NCI-H2171 (cell line): ENCODE results near the gene DNAJC21.
"Not testable (repeated sequence)": the region's sequence is repeated elsewhere in the genome, so short reads cannot be mapped to it uniquely, and the experiment has no call there.

ENCODE experiments used
- DNase-seq: peaks from one replicate; lab custom pipeline; 2025; lab: John Stamatoyannopoulos, UW

The DNAJC21 gene

DNA sequence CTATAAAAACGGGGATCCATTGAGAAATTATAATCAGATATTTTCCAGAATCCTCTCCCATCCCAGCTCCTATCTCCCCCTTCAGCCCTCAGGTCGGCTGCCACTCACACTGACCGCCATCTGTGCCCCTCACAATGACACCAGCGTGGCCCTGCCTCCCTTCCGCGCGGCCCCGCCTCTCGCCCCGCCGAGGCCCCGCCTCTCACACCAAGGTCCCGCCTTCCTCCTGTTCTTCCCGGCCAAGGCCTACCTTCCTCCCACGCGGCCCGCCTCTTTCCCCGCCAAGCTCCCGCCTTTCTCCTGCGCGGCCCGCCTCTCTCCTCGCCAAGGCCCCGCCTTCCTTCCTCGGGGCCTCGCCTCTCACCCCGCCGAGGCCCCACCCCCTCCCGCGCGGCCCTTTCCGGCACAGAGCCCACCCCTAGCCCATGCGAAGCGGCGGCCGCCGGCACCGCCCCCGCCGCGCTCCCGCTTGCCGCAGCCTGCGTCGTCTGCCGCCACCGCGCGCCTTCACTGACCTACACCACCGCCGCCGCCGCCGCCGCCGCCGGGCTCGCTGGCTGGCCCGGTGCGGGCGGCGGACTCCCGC lies at the start of gene DNAJC21:
Gene DNAJC21, plus strand, starts transcription at position 426 of the 586 bp plus-strand sequence. CDS start 261 bp downstream, outside the sequence.
- DNase-seq = peak; percentile 99

DNA sequence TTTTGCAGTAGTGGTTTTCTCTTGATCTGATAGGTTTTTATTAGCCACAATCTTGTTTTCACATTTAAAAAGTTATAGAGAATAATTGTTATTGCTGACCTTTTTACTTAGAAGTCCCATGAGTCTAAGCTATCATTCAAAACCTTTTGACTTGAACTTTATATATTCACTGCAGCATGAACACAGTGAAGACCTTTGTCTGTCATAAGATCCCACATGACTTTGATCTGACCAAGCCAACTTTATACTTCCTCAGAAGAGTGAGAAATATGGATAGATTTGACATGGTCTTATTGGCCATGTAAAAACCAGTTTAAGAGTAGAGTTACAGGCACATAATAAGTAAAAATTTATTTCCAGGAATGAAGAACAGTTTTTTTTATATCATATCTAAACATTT lies 48.1 kb upstream of the DNAJC21 start:
- no peak for DNase-seq

DNA sequence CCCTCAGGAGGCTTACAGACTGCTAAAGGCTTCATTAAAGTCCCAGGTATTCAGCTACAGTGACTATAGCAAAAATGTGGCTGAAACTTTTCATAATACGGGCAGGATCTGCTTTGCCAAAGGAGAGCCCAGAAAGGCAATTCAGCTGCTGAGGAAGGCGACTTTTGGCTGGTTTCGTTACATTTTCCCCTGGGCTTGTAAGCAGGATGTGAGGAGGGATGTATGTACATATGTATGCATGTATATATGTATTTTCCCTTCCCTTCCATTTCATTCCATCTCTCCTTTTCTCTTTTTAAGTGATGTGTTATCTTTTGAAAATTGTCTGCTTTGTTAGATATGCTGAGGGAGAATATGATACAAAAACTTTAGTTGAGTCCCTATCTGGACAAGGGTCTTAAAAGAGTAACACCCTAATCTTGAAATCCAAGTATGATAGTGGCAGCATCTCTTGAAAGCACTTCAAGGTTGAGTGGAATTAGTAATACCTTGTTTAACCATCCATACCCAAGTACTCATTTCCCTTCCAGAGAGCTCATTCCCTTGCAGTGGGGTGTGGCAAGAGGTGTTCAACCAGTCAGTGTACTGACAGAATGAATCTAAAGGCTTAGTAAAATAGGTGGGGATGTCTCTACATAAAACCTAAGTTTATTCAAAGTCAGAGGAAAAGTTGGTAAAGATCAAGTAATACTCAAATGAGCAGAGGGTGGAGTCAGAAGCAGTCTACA lies 42.8 kb upstream of the DNAJC21 start:
- DNase-seq = no peak

- DNase-seq = no peak
These were observed 40.0 kb upstream of the DNAJC21 start for GRCh38 chr5:34889394-34889793.

DNA sequence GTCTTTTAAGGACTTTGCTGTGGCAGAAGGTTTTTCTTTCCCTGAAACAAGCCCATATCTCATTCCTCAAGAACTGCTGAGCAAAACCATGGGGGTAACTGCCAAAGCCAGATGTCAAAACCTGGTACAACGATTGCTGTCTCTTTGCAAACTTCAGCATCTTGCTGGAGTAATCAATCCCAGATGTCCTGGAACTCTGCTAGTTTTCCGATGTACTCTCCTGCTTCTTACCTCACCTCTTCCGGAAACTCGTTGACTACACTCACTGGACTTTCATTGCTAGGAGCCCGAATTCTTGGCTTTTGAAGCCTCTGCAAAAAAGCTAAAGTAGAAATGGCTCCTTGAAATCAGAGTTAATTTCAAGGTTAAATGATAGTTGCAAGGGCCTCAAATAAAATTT lies 37.4 kb upstream of the DNAJC21 start:
- no peak for DNase-seq

GRCh38 chr5:34892414-34892813 lies 36.9 kb upstream of the DNAJC21 start:
- DNase-seq = no peak

GRCh38 chr5:34894716-34895115 lies 34.6 kb upstream of the DNAJC21 start:
- no peak for DNase-seq

- DNase-seq = no peak
These were observed 33.5 kb upstream of the DNAJC21 start for GRCh38 chr5:34895641-34896419.

GRCh38 chr5:34897646-34898045 lies 31.7 kb upstream of the DNAJC21 start:
- DNase-seq = no peak

GRCh38 chr5:34898258-34898895 lies 31.0 kb upstream of the DNAJC21 start:
- peak; percentile 68 for DNase-seq

DNA sequence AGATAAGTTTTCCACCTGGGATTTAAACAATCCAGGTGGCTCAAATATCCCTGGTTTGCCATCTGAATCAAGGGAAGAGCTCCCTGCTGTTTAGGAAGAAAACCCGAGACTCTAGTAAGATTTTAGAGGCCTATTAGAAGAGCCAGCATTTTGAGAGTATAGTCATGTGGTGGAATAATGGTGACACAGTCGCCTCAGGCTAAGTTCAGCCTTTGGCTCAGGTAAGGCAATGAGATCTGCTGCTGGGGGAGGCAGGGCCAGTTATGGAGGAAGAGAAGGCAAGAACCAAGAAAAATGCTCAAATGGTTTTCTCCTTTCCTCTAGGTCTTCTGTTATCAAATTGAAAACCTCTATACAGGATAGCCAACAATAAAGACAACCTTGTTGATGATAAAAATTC lies 30.3 kb upstream of the DNAJC21 start:
- DNase-seq = no peak

DNA sequence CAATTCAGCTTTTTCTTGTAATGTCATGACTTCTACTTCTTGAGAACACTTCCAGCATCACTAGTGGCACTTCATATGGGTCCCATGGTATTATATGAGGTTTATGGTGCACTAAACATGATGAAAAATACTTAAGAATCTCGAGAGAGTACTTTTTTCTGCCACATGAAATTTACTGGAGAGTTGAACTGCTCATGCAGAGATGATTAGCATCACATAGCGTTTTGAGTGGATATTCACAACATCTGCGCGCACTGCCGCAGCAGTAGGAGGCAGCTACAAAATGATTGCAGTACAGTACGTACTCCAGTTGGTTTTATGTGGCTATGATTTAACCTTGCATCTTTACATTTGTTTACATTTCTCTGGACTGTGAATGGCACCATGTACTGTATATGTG lies 28.7 kb upstream of the DNAJC21 start:
- no peak for DNase-seq

- no peak for DNase-seq
These were observed 26.1 kb upstream of the DNAJC21 start for GRCh38 chr5:34903260-34903659.

DNA sequence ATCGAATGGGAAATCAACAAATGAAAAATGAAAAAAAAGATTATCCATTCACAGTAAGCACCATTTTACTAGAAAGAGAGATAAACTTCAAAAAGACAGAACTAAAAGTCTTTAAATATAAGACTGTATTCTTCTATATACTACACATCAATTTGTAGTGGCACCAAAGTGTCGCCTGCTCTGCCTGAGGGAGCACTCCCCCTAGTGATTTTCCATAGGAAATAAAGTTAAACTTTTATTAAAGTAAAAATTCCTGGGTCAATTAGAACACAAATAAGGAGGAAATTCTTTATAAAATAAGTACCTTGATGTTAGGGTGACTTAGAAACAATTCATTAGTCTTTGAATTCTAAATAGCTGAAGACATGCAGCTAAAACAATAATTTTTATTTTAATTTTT lies 23.8 kb upstream of the DNAJC21 start:
- no peak for DNase-seq

GRCh38 chr5:34913072-34913471 lies 16.3 kb upstream of the DNAJC21 start:
- no peak for DNase-seq

- no peak for DNase-seq
These were observed 14.7 kb upstream of the DNAJC21 start for GRCh38 chr5:34914671-34915138.

DNA sequence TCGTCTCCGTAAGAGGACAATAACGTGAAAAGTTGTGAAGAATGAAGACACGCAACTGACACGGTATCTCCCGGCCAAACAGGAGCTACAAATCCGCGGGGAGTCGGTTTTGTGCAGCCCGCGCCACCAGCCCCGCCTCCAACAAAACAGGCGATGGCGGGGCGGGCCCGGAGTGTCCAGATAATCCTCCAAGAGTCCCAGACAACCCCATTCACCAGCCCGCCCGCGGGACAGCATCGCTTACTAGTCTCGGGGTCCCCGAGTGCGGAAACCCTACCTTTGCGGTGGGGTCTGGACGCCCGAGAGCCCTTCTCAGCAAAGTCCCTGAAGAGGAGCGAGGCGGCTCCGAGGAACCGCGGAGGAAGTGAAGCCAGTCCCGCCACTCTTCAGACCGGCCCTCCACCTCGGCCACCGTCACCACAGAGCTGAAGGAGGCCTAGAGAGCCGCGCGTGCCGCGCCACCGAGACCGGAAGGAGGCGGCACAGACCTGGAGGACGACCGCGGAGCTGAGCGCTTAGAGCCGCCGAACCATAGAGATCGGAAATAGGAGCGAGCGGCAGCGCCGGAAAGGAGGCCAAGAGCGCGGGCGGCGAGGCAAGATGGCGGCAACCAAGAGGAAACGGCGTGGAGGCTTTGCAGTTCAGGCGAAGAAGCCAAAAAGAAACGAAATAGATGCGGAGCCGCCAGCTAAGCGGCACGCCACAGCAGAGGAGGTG lies 14.1 kb upstream of the DNAJC21 start, which contains the start of the genes BRIX1 and RAD1:
Gene BRIX1, plus strand, starts transcription at position 573 of the 717 bp plus-strand sequence. Its CDS starts 28 bp downstream, at position 601.
Gene RAD1, minus strand, starts transcription at position 366 of the 717 bp plus-strand sequence. CDS start 612 bp downstream, outside the sequence.
- DNase-seq = peak; percentile 98

GRCh38 chr5:34915856-34916192 lies 13.5 kb upstream of the DNAJC21 start:
- no peak for DNase-seq

DNA sequence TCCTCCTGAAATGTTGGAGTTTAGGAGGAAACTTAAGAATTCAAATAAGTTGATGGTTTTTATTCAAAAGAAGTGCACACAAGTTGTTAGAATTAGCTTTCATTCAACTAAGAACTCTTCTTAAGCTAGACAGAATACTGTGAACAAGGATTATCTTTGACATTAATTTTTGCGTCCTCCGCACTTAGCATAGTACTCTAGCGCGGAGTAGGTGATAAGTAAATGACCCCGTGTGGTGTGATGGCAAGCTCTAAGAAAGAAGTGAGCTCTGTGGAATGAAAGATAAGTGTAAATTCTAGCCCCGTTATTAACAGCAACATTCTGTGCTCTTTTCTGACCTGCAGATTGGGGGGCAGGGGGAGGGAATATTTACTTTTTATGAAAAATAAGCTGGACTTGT lies 12.8 kb upstream of the DNAJC21 start:
- DNase-seq = no peak

- DNase-seq = no peak
These were observed 11.3 kb upstream of the DNAJC21 start for GRCh38 chr5:34918025-34918424.

DNA sequence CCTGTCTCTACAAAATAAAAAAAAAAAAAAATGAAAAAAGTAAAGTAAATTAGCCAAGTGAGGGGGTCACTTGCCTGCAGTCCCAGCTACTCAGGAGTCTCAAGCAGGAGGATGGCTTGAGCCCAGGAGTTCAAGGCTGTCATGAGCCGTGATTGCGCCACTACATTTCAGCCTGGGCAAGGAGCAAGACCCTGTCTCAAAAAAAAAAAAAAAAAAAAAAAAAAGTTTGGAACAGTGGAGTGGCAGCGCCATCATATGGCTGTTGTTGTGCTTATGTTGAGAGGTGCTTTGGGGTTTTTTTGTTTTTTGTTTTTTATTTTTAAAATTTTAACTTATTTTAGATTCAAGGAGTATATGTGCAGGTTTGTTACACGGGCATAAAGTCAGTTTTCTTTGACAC lies 10.3 kb upstream of the DNAJC21 start:
- DNase-seq = no peak

- not testable (repeated sequence) for DNase-seq
These were observed 6.1 kb upstream of the DNAJC21 start for GRCh38 chr5:34923256-34923655.
